HG03354 (cell line): ENCODE data around the gene MEA1.
A peak's percentile ranks its signal among the peaks of the same experiment; 100 is the strongest.
"Not testable (repeated sequence)": the region's sequence is repeated elsewhere in the genome, so short reads cannot be mapped to it uniquely, and the experiment has no call there.

Experiments
- ATAC-seq: cut with Tn5 transposase; IDR thresholded peaks from one replicate; pipeline ENCODE4 v1.9.1; 2021; ENCODE audit warnings: mild to moderate bottlenecking; ENCODE audit not compliant: unreplicated experiment, poor library complexity, severe bottlenecking

The MEA1 gene

DNA sequence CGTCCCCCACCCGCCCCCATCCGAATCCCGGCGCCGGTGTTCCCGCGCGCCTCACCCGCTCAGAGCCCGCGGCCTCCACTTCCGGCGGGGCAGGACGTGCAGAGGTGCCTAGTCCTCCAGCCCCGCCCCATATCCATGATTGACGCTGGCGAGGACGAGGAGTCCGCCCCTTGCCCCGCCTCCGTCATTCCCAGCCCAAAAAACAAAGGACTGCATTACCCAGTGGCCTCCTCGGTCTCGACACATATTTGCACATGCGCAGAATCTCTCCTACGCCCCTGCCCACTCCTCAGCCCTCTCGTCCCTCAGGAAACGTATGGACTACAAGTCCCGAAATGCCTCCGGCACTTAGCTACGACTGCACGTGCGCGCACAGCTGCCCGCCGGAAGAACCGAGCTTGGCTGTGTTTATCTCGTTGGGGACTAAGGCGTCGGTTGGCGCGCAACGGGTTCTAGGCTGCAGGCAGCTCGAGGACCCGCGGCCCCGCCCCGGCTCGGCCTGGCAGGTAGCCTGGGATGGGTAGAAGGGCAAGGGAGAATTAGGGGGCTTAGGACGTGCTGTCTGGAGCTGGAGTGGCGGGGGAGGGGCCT lies at the start of gene MEA1, which contains the start of gene KLHDC3:
Gene MEA1 (minus strand): TSS at position 104 of the 591 bp plus-strand sequence. CDS start 133 bp downstream, outside the sequence.
Gene KLHDC3 (plus strand): TSS at position 407 of the 591 bp plus-strand sequence. CDS start 2,944 bp downstream, outside the sequence.
- peak; percentile 93 for ATAC-seq

GRCh38 chr6:43062818-43063217 lies 49.1 kb upstream of the MEA1 start:
- ATAC-seq, result no peak

- ATAC-seq, result no peak
Measured at GRCh38 chr6:43061861-43062260, 48.1 kb upstream of the MEA1 start.

GRCh38 chr6:43060755-43061633 lies 47.2 kb upstream of the MEA1 start:
- ATAC-seq, result no peak

DNA sequence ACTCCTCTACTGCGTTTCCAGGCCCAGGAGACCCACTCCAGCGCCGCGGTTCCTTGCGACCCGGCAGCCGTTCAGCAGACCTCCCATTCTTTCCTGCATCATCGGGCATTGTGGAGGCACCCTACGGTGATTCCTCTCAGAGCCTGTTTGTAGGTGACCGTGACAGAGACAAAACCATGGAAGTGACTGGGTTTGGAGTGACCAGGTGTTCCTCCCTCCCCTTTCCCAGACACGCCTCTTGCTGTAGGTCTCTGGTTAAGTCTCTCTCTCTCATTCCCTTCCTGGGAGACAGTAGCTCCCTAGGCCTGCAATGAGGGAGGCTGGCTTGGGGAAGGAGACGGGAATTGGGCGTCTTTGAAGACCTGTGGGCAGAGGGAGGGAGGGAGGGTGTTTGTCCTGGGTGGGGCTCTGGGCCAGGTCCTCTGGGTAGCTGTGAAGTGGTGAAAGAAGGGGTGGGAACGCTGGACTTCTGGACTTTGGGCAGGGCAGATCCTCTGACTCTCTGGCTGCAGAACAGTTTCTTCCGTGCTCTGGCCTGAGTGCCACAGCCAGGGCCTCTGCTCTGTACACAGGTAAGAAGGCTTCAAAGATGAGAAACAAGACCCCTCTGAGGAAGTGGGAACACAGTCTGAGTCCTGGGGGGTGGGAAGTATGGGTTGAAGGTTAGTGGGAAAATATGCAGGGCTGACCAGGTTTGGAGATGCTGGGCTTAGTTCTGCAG lies 46.4 kb upstream of the MEA1 start:
- no peak for ATAC-seq

- ATAC-seq, result peak; percentile 91
Measured at GRCh38 chr6:43059168-43060033, 45.7 kb upstream of the MEA1 start, which contains the start of the genes KLC4 and MRPL2. KLC4 (plus strand) TSS chr6:43059631; CDS start chr6:43061336, 1,705 bp downstream. MRPL2 (minus strand) TSS chr6:43059434; CDS start chr6:43059381, 53 bp downstream.

DNA sequence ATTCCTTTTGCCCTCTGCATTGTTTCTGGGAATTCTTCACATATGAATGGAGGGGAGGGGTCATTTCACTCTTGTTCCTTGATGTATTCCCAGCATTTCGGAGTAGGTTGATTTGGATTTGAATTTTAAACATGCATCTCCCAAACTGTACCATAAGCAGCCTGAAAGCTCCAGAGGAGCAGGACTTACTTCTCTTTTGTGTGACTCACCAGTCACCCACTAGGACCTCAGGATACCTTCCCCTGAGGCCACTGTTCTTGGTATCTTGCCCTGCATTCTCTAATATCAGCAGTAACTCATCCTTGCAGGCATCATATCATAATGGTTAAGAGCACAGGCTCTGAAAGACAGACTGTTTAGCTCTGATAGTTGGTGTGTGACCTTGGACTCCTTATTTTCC lies 44.8 kb upstream of the MEA1 start:
- no peak for ATAC-seq

- ATAC-seq, result no peak
Measured at GRCh38 chr6:43055966-43056365, 42.2 kb upstream of the MEA1 start.

DNA sequence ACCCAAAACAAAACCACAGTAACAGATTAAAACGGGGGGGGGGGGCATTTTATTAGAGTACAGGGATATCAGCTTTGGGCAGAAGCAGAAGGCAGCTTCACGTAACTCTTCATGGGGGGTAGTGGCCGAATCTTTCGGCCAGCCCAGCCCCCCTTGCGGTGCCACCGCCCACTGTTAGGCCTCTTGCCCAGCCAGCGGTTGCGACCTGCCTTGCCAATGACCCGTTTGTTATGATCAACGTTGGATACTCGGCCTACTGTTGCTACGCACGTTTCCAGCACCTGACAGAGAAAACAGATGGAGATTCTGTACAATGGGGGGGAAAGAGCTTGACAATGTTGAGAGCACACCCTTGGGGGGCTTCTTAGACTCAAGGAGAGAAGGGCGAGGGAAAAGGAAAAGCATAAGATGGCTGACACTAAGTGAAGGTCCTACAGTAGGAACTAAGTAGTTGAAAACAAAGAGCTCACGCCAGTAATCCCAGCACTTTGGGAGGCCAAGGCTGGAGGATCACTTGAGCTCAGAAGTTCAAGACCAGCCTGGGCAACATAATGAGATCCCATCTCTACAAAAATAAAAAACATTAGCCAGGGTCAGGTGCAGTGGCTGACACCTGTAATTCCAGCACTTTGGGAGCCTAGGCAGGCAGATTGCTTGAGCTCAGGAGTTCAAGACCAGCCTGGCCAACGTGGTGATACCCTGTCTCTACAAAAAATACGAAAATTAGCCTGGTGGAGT lies 40.6 kb upstream of the MEA1 start:
- ATAC-seq, result no peak

- ATAC-seq, result peak; percentile 91
Measured at GRCh38 chr6:43053545-43054205, 39.9 kb upstream of the MEA1 start, which contains the start of gene CUL7. CUL7 (minus strand) TSS chr6:43053851; CDS start chr6:43052788, 1,063 bp downstream.

DNA sequence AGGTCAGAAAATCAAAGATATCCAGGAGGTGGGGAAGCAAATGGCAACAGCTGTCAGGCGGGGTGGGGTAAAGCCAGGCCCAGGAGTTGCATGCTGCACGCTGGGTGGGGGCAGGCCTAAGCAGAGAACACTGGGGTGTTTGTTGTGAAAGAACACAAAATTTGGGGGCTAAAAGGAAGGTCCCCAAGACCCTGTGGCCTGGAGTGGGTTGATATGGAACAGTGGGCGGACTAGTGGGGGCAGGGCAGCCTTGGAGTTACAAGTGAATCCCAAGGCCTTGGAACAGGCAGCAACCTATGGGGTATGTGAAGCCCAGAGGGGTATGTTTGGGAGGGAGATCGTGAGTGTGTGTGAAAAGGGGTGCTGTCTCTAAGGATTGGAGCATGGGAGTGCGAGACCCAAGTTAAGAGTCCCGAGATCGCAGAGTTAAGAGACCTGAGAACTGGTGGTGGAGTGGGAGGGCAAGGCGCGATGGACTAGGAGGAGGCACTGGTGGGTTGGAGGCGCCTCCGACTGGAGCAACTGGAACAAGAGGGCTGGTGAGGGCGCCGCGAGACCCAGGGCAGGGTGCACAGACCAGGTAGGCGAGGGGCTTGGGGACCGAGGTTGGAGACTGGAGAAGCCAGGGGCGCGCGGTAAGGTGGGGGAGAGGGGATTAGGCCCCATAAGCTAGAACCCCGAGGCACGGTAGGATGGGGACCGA lies 39.2 kb upstream of the MEA1 start:
- ATAC-seq, result peak; percentile 15

DNA sequence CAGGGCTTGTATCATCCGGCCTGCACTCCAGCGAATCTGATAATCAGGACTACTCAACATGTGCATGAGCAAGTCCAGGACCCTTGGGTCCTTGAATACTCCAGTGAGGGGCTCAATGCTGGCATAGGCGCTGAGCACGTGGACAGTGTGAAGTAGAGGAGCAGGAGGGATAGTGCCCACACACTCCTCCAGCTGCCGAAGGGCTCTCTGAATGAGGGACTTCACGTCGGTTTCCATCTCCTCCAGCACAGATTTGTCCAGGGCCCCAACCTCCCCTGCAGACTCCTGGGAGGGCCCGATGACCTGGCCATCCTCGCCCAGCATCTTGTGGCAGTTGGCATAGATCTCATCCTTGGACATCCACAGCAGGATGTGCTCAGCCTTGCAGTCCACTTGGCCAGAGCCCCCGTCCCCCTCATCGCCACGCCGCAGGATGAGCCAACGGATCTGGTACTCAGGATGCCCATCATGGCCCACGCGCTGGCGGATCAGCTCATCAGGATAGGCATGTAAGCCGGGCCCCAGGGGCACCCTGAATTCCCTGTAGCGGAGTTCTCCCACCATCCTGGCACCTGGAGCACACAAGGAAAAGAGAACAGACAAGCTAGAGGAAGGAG lies 38.6 kb upstream of the MEA1 start:
- ATAC-seq, result no peak

- ATAC-seq, result no peak
Measured at GRCh38 chr6:43050981-43051380, 37.2 kb upstream of the MEA1 start.

DNA sequence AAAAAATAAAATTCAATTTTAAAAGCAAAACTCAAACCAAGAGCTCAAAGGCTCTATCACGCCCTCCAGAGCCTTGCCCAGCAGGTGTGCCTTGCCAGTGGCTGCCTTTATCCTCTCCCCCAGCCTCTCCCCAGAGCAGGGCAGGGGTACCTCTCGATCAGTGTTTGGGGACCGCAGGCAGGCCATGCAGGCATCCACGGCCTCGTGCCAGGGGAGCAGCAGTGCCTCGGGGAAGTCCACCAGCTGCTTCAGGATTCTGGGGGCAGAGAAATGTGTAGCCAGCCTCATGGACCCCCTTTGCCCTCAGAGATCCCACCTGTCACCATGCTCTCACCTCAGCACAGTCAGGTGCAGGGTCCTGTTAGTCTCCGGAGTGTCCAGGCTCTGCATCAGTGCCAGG lies 34.3 kb upstream of the MEA1 start:
- no peak for ATAC-seq

GRCh38 chr6:43045371-43045930 lies 31.7 kb upstream of the MEA1 start:
- ATAC-seq, result no peak

DNA sequence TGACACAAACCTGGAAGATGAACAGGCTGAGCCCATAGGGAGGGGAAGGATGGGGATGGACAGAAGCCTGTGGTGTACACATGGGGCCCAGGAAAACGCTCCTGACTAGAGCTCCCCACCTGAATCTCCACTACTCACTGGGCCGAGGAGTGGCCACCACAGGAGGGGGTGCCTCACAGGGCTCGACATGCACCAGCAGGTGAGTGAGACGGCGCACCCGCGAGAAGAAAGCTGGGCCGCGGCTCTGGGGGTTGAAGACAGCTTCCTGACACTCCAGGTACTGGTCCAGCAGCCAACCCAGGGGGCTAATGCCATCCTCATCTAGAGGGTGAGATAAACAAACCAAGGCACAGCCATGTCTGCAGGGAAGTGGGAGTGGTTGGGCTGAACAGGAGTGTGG lies 29.6 kb upstream of the MEA1 start:
- no peak for ATAC-seq

GRCh38 chr6:43041475-43041874 lies 27.7 kb upstream of the MEA1 start:
- ATAC-seq, result not testable (repeated sequence)
